Activated CD8-positive, alpha-beta T cell treated with anti-CD3 and anti-CD28 coated beads for 36 hours (primary cell): ENCODE measurements around the gene EWSR1. TPM values are rescaled to one million over a fixed set of nuclear protein-coding genes. Genes with fewer than 3 reads are reported as not detected.

ENCODE experiments used
- ATAC-seq: fragments of 200-7000 bp; cut with Tn5 transposase; one replicate; pipeline ENCODE4 v1.10.0; 2021; ENCODE audit warnings: mild to moderate bottlenecking, moderate library complexity
- CTCF ChIA-PET: fragments of 350-600 bp; sonication (Branson Sonifier 250); formaldehyde crosslinking; loops from one replicate; lab custom pipeline; 2021; ENCODE audit warnings: antibody characterized with exemption; lab: Charles Lee
- POLR2A ChIA-PET: fragments of 350-600 bp; sonication (Branson Sonifier 250); formaldehyde crosslinking; loops from one replicate; lab custom pipeline; 2021; ENCODE audit warnings: antibody characterized with exemption; lab: Charles Lee
- DNase-seq: peaks from one replicate; pipeline ENCODE4 v3.0.0-alpha.2; 2020
- H3K27ac Mint-ChIP-seq: one replicate; pipeline ENCODE4 v1.8.0; 2021; ENCODE audit warnings: mild to moderate bottlenecking, mixed read lengths
- H3K27me3 Mint-ChIP-seq: one replicate; pipeline ENCODE4 v1.8.0; 2021; ENCODE audit warnings: mixed read lengths
- H3K36me3 Mint-ChIP-seq: one replicate; pipeline ENCODE4 v1.8.0; 2021; ENCODE audit warnings: low read depth, mixed read lengths
- H3K4me1 Mint-ChIP-seq: one replicate; pipeline ENCODE4 v1.8.0; 2021; ENCODE audit warnings: low read depth, mixed read lengths
- H3K4me3 Mint-ChIP-seq: one replicate; pipeline ENCODE4 v1.8.0; 2021; ENCODE audit warnings: mild to moderate bottlenecking, moderate library complexity, mixed read lengths
- H3K9me3 Mint-ChIP-seq: one replicate; pipeline ENCODE4 v1.8.0; 2021; ENCODE audit warnings: mixed read lengths
- intact Hi-C: fragments of 100-400 bp; cut with micrococcal nuclease; formaldehyde crosslinking; loops from one replicate; pipeline ENCODE4 v1.10.0; 2022
- total RNA-seq, 2 experiments: library from RNA; stranded (reverse); gene quantifications; one replicate each; pipeline ENCODE4 v1.2.3, GENCODE V29; 2021
- TF ChIP-seq, protein P1 (sequence below): fragments of 200-600 bp; IDR thresholded peaks from one replicate; pipeline ENCODE4 v1.8.0; 2022; ENCODE audit warnings: antibody characterized with exemption, mild to moderate bottlenecking

Gene EWSR1
- total RNA-seq, 2 experiments from 2014 or later = 307 to 315 TPM

DNA sequence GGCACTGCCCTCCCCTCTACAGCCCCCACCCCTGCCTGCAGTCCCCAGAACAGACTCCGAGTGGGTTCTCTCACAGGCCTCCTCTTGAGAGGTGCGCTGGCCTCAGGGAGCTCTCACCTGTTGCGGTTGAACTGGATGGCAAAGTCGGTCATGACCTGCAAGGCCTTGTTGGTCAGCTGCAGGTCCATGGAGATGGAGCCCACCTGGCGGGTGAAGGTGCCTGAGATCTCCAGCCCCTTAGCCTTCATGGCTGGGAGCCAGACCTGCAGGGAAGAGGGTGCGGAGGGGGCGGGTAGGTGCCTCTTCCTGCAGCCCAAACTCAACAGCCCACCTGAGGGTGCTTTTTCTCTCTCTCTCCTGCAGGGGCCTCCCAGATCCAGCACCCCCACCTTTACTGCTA is 66.1 kb downstream of the EWSR1 start:
- TF ChIP-seq, protein P1, sequence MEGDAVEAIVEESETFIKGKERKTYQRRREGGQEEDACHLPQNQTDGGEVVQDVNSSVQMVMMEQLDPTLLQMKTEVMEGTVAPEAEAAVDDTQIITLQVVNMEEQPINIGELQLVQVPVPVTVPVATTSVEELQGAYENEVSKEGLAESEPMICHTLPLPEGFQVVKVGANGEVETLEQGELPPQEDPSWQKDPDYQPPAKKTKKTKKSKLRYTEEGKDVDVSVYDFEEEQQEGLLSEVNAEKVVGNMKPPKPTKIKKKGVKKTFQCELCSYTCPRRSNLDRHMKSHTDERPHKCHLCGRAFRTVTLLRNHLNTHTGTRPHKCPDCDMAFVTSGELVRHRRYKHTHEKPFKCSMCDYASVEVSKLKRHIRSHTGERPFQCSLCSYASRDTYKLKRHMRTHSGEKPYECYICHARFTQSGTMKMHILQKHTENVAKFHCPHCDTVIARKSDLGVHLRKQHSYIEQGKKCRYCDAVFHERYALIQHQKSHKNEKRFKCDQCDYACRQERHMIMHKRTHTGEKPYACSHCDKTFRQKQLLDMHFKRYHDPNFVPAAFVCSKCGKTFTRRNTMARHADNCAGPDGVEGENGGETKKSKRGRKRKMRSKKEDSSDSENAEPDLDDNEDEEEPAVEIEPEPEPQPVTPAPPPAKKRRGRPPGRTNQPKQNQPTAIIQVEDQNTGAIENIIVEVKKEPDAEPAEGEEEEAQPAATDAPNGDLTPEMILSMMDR = no peak
- no peak for DNase-seq
- ATAC-seq = no peak
- intact Hi-C loops = no loop called here
- Mint-ChIP-seq H3K27ac (no peak overlapping the region), H3K4me1 (no peaks in the 10 kb centered on the region), H3K9me3 (no peaks in the 10 kb centered on the region), H3K4me3 (no peak overlapping the region), H3K27me3 (no peaks in the 10 kb centered on the region), H3K36me3 (peaks cover 20% of the 10 kb centered on the region)
- ChIA-PET CTCF (interaction anchor here (0.7 kb wide), 1 partner anchor 184 kb away, joined by 3 read pairs; no protein-coding TSS in a partner anchor), POLR2A (no interaction called here)

DNA sequence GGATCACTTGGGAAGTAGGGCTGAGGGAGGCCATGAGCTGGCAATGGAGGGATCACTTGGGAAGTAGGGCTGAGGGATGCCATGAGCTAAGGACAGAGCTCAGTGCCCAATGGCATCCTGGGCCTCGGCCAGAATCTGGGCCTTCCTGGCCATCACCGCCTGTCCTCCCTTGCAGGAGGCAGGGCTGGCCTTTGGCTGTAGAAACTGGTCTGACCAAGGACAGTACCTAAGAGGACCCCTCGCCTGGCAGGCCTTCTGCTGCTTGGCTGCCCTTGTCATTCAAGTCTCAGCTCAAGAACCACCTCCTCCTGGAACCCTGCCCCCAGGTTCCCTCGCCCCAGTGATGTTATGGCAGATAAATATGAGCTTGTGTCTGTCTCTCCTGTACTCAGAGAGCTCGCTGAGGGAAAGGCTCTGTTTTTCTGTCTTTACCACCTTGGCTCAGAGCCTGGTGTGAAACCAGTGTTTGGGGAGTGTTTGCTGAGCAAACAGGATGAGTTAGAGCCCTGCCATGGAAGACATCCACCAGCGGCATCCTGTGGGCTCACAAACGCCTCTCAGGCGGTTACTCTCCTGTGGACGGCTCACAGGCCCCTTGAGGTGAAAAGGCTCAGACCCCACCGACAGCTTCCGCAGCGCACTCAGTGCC is 66.8 kb downstream of the EWSR1 start:
- Mint-ChIP-seq H3K4me1 (no peaks in the 10 kb centered on the region), H3K36me3 (peaks cover 18% of the 10 kb centered on the region), H3K27ac (no peak overlapping the region), H3K9me3 (no peaks in the 10 kb centered on the region), H3K4me3 (no peak overlapping the region), H3K27me3 (no peaks in the 10 kb centered on the region)
- no peak for ATAC-seq
- CTCF ChIA-PET = interaction anchor here (0.7 kb wide), 1 partner anchor 183 kb away, joined by 3 read pairs; no protein-coding TSS in a partner anchor
- TF ChIP-seq, protein P1 = no peak
- intact Hi-C loops = no loop called here
- DNase-seq = no peak
- POLR2A ChIA-PET = no interaction called here

DNA sequence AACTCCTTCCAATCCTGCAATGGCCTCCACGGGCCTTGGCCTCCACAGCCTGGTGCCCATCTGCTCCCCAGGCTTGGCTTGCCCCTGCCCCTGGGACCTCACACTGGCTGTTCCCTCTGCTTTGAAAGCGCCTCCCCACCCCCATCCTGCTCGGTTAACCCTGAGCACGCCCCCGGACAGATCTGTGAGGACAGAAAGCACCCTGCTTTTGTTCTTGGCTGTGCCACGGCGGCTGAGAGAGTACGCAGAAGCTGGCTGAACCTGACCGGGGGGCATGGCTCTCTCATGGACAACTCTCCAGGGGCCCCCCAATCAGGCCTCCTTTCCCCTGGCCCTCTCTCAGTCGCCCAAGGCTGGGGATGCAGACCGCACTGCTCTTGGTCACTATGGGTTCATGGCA is 67.6 kb downstream of the EWSR1 start:
- intact Hi-C loops = no loop called here
- Mint-ChIP-seq H3K4me1 (no peaks in the 10 kb centered on the region), H3K27me3 (no peaks in the 10 kb centered on the region), H3K27ac (no peak overlapping the region), H3K36me3 (peaks cover 18% of the 10 kb centered on the region), H3K4me3 (no peak overlapping the region), H3K9me3 (no peaks in the 10 kb centered on the region)
- no peak for ATAC-seq
- CTCF ChIA-PET = no interaction called here
- TF ChIP-seq, protein P1 = no peak
- POLR2A ChIA-PET = no interaction called here
- DNase-seq = no peak

DNA sequence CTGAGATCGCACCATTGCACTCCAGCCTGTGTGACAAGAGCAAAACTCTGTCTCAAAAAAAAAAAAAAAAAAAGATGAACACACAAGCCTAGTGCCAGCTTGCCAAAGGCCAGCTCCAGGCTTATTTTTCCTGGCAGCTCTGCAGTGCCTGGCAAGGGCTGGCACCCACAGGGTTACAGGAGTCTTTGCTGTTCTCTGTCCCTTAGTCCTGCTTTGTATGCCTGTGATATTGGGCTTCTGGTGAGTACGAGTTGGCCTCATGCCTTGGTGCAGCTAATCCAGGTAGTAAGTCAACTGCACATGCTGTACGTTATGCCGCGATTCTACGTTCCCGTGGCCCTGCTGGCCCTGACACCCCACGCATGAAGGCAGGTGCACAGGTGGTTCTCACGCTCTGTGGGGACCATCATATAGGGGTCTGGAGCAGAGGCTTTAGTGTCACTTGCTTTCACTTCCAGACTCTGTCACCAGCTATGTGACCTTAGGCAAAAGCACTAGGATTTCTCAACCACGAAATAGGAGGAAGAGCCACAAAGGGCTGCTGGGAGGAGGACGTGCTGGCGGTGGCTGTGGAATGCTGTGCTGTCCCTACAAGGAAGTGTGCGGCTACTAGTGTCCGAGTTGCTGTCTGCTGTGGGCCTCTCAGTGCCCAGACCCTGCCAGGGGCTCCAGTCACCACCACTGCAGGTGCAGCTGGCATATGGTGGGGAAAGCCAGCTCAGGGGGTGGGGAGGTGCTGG is 68.9 kb downstream of the EWSR1 start:
- intact Hi-C loops = no loop called here
- no peaks in the 10 kb centered on the region for H3K27me3 Mint-ChIP-seq
- H3K36me3 Mint-ChIP-seq = peaks cover 20% of the 10 kb centered on the region
- H3K27ac Mint-ChIP-seq = no peak overlapping the region
- no peak for DNase-seq
- H3K4me3 Mint-ChIP-seq = no peak overlapping the region
- CTCF ChIA-PET = interaction anchor here (1.1 kb wide), 1 partner anchor 24 kb away, joined by 4 read pairs; no protein-coding TSS in a partner anchor
- POLR2A ChIA-PET = interaction anchor here (1.2 kb wide), 1 partner anchor 9 kb away, joined by 3 read pairs; no protein-coding TSS in a partner anchor
- H3K9me3 Mint-ChIP-seq = no peaks in the 10 kb centered on the region
- no peaks in the 10 kb centered on the region for H3K4me1 Mint-ChIP-seq
- TF ChIP-seq, protein P1 = no peak
- ATAC-seq = no peak
